GM21717 (cell line): ENCODE measurements around the gene CD109.
"Not testable (repeated sequence)": the region's sequence is repeated elsewhere in the genome, so short reads cannot be mapped to it uniquely, and the experiment has no call there.

Experiments used
- ATAC-seq: cut with Tn5 transposase; IDR thresholded peaks from one replicate; pipeline ENCODE4 v1.9.1; 2021; ENCODE audit warnings: mild to moderate bottlenecking, moderate library complexity; ENCODE audit not compliant: unreplicated experiment

The CD109 gene

GRCh38 chr6:73695619-73696421 is at the start of gene CD109:
TSS of gene CD109 (plus strand) at chr6:73696203. CDS start at chr6:73696216, 13 bp downstream.
- peak; percentile 51 for ATAC-seq

DNA sequence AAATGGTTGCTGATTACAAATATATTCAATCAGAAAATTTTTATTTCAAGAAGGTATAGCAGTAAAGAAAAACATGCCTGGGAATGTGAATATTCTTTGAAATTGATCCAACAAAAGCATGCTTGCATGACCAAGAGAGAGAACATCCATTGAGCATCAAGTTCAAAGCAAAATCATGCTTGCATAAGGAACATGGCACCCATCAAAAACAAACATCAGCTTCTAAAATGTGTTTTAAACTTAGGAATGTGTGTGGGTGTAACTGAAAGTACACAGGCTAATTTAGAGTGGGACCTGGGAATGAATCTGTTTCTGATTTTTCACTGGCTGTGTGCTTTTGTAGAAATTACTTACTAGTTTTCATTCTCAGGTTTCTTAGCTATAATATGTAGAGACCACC is 47.8 kb upstream of the CD109 start:
- no peak for ATAC-seq

GRCh38 chr6:73649783-73650182 is 46.2 kb upstream of the CD109 start:
- no peak for ATAC-seq

DNA sequence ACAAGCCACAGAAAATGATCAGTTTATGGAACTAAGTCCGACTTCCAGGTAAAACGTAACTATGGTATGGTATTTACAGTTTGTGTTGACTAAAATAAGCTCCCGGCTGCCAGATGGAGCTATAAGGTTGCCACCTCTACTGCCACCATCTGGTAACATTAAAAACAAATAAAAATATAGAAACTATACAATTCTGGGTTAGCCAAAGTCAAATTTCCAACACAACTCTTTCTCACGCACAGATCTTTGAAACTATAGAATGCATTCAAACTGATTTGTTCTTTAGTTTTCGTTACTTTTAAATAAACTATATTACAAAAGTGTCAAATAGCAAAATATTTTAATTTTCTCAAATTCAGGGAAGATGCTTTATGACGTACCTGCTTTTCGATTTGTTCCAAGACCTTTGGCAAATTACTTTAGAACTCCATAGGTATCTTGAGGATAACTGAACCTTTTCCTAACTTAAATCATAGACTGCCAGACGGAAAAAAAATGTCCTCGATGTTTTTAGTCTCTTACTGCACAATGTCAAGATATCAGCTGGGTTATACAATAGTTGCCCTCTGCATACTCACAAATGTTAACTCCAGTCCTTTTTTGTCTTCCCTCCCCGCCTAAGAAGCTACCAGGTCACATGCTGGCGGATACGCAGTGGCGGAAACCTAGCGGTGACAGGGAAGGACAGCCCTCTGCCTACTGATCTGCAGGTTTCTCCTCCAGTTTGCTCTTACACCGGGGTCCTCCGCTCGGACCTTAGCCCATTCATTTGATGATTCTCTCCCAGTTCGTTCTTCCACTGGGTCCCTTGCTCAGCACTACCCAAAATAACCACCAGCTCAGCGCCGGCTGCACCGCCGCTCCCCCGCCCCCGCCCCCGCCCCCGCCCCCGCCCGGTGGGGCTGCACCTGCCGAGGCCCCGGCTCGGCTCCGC is 43.1 kb upstream of the CD109 start:
- ATAC-seq: peak; percentile 43

- ATAC-seq: peak; percentile 90
Measured at GRCh38 chr6:73653571-73654424, 42.2 kb upstream of the CD109 start, which contains the start of gene SLC17A5. TSS of gene SLC17A5 (minus strand) at chr6:73653992. CDS start at chr6:73653886, 106 bp downstream.

DNA sequence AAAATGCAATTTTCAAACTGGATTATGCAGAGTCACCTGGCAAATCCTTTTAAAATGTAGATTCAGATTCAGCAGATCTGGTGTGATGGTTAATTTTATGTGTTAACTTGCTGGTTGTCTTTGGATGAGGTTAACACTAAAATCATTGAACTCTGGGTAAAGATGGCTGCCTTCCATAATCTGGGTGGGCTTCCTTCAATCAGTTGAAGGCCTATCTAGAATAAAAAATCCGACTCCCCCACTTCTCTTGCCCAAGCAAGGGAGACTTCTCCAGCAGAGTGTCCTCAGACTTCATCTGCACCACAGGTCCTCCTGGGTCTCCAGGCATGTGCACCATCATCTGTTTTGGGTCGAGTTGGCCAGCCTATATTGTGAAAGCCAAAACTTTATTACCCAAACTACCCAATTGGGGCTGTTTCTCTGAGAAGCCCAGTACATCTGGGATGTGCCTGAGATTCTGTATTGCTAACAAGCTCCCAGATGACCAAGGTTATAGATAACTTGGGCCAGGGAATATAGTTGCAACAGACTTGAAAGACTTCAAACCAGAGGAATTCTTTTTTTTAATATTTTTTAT is 40.6 kb upstream of the CD109 start:
- no peak for ATAC-seq

DNA sequence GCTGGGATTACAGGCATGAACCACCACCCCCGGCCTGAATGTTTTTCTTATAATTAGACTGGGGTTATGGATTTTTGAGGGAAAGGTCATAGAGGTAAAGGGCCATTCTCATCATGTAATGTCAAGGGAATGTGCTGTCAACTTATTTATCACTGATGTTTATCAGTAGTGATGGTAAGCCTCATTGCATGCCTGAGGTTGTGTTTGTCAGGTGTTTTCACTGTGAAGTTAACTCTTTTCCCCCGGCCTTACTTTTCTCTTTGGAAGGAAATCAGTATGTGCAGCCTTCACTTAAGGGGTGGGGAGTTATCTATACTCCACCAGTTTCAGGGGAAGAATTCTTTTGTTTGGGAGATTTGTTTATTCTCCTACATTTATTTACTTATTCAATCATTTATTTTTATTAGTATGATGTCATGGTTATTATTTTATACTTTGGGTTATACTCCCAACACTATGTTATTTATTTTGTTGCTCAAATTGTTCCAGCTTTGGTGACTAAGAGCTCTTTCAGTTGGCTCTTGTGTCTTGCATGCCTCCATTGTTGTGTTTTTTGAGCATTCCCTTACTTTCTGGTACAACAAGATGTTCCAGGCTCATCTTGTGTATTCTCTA is 39.4 kb upstream of the CD109 start:
- no peak for ATAC-seq

GRCh38 chr6:73657201-73657600 is 38.8 kb upstream of the CD109 start:
- no peak for ATAC-seq

DNA sequence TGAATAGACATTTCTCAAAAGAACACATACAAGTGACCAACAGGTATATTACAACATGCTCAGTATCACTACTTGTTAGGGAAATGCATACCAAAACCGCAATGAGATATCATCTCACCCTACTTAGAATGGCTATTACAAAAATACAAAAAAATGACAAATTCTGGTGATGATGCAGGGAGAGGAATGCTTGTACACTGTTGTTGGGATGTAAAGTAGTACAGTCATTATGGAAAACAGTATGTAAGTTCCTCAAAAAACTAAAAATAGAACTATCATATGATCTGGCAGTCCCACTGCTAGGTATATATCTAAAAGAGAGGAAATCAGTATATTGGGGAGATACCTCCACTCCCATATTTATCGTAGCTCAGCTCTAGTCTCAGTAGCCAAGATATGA is 31.3 kb upstream of the CD109 start:
- no peak for ATAC-seq

DNA sequence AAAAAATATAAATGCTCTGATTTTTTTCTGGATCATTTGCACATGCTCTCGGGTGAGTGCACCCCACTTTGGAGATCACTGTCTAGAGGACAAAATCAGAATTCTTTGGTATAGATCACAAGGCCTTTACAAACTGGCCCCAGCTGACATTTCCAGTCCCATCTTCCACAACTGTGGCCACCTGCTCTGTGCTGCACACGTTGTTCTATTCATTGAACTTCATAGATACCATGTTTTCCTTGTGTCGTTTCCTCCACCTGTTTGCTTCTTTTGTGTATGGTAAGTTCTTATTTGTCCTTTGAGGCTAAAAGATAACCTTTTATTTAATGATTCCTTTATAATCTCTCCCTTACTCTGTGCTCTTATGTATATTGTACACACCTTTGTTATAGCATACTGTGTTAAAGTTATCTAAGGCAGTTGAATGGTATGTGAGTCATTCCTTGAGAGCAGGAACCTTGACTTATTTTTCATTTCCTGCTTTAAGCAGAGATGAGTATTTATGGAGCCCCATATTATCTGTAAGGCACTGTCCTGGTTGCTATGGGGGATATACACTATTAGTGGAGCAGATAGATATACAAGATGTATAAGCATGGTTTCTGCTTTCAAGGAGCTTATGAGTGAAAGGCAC is 30.2 kb upstream of the CD109 start:
- ATAC-seq: peak; percentile 65

DNA sequence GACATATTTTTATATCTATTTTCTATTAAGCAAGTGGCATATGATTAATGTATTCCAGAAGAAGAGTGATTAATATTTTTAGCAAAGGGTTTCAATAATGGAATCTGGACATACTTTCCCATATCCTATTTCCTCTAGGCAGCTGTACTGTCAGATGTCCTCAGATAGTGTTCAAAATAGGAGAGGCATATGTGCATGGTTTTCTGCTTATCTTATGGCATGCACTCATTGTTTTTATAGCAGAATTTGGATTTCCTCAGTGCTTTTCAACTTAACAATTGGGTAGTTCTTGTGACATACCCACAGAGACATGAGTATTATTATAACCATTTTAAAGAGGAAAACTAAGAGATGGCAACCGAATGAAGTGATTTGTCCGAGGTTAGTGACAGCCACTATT is 29.6 kb upstream of the CD109 start:
- ATAC-seq: no peak

DNA sequence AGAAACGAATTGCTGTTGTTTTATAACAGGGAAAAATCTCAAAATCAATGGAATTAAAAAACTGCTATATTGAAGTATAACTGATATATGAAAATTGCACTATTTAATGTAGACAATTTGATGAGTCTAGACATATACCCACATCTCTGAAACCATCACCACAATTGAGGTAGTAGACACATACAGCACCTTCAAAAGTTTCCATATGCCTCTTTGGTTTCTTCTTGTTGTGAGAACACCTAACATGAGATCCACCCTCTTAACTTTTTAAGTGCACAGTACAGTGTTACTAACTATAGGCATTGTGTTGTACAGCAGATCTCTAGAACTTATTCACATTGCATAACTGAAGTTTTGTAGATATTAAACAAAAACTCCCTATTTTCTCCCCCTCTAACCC is 28.2 kb upstream of the CD109 start:
- ATAC-seq: no peak

GRCh38 chr6:73669005-73669404 is 27.0 kb upstream of the CD109 start:
- no peak for ATAC-seq

DNA sequence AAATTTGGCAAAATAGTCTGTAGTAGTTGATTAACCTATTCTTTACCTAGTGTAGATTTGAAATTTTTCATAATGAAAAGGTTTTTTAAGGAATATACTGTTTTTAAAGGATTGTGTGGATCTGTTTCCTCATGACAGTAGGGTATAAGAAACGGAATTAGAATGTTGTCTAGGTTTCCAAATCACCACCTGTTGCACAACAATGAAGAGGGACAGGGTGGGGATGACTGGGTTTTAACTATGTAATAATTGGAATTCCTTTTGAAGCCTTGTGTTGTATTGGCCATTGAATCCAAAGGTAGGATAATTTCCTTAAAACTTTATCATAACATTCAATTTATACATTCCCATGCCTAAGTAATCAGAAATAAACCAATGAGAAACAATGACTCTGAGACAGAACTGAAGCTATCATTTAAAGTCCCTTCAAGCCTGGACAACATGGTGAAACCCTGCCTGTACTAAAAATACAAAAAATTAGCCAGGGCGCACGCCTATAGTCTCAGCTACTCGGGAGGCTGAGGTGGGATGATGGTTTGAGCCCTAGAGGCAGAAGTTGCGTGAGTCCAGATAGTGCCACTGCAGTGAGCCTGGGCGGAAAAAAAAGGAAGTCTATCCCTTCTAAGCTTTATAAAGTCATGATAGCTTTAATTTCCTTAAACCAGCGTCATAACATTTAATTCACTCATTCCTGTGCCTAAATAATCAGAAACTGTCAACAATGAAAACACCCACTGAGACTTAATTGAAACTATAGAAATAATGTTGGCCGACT is 23.9 kb upstream of the CD109 start:
- no peak for ATAC-seq

DNA sequence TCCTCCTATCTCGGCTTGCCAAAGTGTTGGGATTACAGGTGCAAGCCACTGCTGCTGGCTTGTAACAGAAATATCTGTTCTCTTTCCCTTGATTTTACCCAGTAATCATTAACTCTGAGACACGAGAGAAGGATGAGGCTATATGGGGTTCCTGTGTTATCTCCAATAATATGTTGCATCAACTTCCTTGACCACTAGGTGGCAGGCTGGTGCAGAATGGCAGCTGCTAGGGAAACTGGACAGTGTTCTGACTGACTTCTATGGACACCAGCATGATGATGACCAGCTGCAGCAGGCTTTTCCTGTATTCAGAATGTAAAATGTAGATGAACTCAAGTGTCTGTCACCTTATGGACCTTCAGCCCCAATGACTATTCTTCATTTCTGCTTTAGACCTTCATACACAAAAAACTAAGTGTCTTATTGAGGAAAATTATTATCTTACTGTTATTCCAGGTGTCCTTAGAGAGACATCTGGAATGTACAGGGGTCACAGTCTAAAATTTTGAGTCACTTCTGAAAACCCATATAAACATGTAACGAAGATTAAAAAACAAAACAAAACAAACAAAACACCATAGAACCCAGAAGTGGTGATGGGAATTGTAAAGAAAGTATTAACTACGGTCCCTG is 20.4 kb upstream of the CD109 start:
- ATAC-seq: peak; percentile 97

- no peak for ATAC-seq
Measured at GRCh38 chr6:73679009-73679408, 17.0 kb upstream of the CD109 start.

- not testable (repeated sequence) for ATAC-seq
Measured at GRCh38 chr6:73679846-73680245, 16.2 kb upstream of the CD109 start.

DNA sequence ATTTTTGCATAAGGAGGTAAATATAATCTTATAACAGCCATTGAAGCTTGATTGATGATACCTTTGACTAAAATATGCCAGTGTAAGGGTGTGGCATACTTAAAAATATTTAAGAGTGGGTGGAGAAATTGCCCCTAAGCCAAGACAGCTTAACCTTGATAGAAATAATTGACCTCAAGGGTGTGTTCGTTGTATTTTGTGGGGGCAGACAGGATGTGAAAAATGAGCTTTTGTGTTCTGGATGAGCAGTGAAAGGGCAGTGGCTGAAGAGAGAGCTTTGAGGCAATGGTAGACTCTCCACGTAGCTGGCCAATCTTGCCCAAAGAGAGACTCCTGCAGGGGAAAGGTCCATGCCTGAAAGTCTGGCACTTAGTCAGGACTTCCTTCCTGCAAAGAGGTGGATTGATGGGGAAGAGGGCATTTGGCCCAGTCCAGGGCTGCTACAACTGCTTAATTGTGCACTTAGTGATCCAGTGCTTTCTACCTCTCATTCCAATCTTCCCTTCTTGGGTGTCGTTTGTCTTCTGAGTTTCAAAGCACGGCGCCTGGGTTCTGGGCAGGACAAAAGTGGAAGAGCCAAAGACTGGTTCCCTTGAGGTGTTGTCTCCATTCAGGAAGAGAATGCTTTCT is 15.6 kb upstream of the CD109 start:
- ATAC-seq: no peak
